Measurements from ENCODE around the gene SYCP2L.

DNA sequence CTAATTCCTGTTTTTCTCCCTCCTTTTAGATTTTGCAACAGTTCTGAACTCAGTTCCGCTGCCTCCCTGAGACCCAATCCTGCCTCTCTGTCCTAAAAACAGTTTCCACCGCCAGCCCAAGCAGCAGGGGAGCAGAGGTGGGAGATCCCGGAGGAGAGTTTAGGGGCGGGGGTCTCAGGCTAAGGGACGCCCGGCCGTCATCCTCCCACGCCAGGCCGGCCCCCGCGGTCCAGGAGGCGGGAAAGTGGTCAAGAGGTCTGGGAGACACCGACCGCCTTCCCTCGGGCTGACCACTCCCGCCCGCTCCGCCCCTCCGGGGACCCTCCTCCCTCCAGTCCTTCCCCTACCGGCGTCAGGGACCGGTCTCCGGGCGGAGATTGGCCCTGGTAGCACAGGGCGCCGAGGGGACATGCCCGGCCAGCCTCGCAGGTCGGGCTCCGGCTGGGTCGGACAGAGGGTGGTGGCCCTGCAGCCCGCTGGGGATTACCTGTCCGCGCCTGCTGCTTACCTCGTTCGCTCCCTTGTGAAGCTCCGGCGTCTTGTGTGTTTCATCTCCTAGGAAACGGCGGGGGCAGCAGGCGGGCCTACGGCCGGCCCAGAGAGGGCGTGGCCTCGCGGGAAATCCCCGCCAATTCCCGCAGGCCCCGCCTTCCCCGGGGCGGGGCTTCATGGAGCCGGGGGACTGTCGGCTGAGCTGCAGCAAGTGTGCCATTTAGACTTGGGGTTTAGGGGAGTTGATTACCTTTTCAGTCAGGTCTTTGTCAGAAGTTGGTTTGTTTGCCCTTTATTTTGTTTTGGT is 48.7 kb upstream of the SYCP2L start, which contains the start of gene MAK:
- TF ChIP-seq, protein P1, sequence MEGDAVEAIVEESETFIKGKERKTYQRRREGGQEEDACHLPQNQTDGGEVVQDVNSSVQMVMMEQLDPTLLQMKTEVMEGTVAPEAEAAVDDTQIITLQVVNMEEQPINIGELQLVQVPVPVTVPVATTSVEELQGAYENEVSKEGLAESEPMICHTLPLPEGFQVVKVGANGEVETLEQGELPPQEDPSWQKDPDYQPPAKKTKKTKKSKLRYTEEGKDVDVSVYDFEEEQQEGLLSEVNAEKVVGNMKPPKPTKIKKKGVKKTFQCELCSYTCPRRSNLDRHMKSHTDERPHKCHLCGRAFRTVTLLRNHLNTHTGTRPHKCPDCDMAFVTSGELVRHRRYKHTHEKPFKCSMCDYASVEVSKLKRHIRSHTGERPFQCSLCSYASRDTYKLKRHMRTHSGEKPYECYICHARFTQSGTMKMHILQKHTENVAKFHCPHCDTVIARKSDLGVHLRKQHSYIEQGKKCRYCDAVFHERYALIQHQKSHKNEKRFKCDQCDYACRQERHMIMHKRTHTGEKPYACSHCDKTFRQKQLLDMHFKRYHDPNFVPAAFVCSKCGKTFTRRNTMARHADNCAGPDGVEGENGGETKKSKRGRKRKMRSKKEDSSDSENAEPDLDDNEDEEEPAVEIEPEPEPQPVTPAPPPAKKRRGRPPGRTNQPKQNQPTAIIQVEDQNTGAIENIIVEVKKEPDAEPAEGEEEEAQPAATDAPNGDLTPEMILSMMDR (IDR thresholded peaks at IDR 0.05), result no peak
- TF ChIP-seq POLR2A (IDR thresholded peaks at IDR 0.05) (no peak), POLR2AphosphoS5 (IDR thresholded peaks at IDR 0.05) (peak in 2 of 4 donors; percentile 22 to 60), EP300 (IDR thresholded peaks at IDR 0.05) (no peak)

Measured in sigmoid colon (tissue), 4 donors.